PC-3 (cell line): ENCODE measurements around the gene RERE. TPM values are rescaled to one million over a fixed set of nuclear protein-coding genes. Genes with fewer than 3 reads are reported as not detected.
A peak's percentile ranks its signal among the peaks of the same experiment; 100 is the strongest.
"Not testable (repeated sequence)": the region's sequence is repeated elsewhere in the genome, so short reads cannot be mapped to it uniquely, and the experiment has no call there.

Experiments used
- ATAC-seq: fragments of 200-7000 bp; cut with Tn5 transposase; 2 replicates; pipeline ENCODE4 v1.9.1; 2020; ENCODE audit warnings: mild to moderate bottlenecking, moderate library complexity
- BruUV-seq: library from RNA; stranded (reverse); fragments of 400-500 nt; replicated peaks from 2 replicates; lab custom pipeline; 2021; lab: Mats Ljungman, UMichigan
- CTCF ChIA-PET: fragments of 300-600 bp; sonication (Branson Sonifier 250); formaldehyde crosslinking; loops from one replicate; lab custom pipeline; 2022; ENCODE audit warnings: antibody characterized with exemption; lab: Charles Lee
- POLR2A ChIA-PET: fragments of 300-600 bp; sonication (Branson Sonifier 250); formaldehyde crosslinking; loops from one replicate; lab custom pipeline; 2022; ENCODE audit warnings: antibody characterized with exemption; ENCODE audit not compliant: unreplicated experiment; lab: Charles Lee
- DNase-seq: peaks from one replicate; pipeline ENCODE4 v3.0.0-alpha.2; 2015
- H2AFZ ChIP-seq: fragments of 300-600 bp; sonication (generic); 2 replicates; pipeline ENCODE4 v1.6.0; 2016; ENCODE audit warnings: antibody characterized with exemption, low read length
- H3F3A ChIP-seq: fragments of 300-600 bp; sonication (generic); one replicate; pipeline ENCODE4 v1.6.0; 2017; ENCODE audit warnings: antibody characterized with exemption, low read length, control low read depth, mild to moderate bottlenecking; ENCODE audit not compliant: unreplicated experiment
- H3K27ac ChIP-seq: fragments of 300-600 bp; sonication (generic); 2 replicates; pipeline ENCODE4 v1.5.1; 2016; ENCODE audit warnings: mild to moderate bottlenecking, low read length
- H3K27me3 ChIP-seq: fragments of 300-600 bp; sonication (generic); 2 replicates; pipeline ENCODE4 v1.6.1; 2016; ENCODE audit warnings: low read length, mixed read lengths
- H3K36me3 ChIP-seq: fragments of 300-600 bp; sonication (generic); 2 replicates; pipeline ENCODE4 v1.6.1; 2016; ENCODE audit warnings: low read depth, mixed run types, low read length, mixed read lengths
- H3K4me1 ChIP-seq: fragments of 300-600 bp; sonication (generic); 2 replicates; pipeline ENCODE4 v1.5.1; 2016; ENCODE audit warnings: low read length; ENCODE audit not compliant: insufficient read depth
- H3K4me2 ChIP-seq: fragments of 300-600 bp; sonication (generic); 2 replicates; pipeline ENCODE4 v1.6.0; 2016; ENCODE audit warnings: low read length
- H3K4me3 ChIP-seq: fragments of 300-600 bp; sonication (generic); 2 replicates; pipeline ENCODE4 v1.5.1; 2016; ENCODE audit warnings: mild to moderate bottlenecking, low read length, mixed read lengths
- H3K79me2 ChIP-seq: fragments of 300-600 bp; sonication (generic); 2 replicates; pipeline ENCODE4 v1.6.1; 2017; ENCODE audit warnings: low read length, mixed read lengths
- H3K9ac ChIP-seq: fragments of 300-600 bp; sonication (generic); 2 replicates; pipeline ENCODE4 v1.6.0; 2016; ENCODE audit warnings: mild to moderate bottlenecking, low read length
- H3K9me2 ChIP-seq: fragments of 300-600 bp; sonication (generic); replicated peaks from 2 replicates; pipeline ENCODE4 v1.6.1; 2016; ENCODE audit warnings: mixed run types, low read length, mixed read lengths
- H3K9me3 ChIP-seq: fragments of 300-600 bp; sonication (generic); 2 replicates; pipeline ENCODE4 v1.6.1; 2016; ENCODE audit warnings: low read length, mixed read lengths
- H4K20me1 ChIP-seq: fragments of 300-600 bp; sonication (generic); 2 replicates; pipeline ENCODE4 v1.6.1; 2016; ENCODE audit warnings: low read length, mixed read lengths
- CTCF ChIP-seq: fragments of 300-600 bp; sonication (generic); conservative IDR thresholded peaks from 2 replicates; pipeline ENCODE4 v1.5.1; 2017; ENCODE audit warnings: antibody characterized with exemption, low read depth, mild to moderate bottlenecking, low read length
- EZH2 ChIP-seq: fragments of 300-600 bp; sonication (generic); IDR thresholded peaks from one replicate; pipeline ENCODE4 v1.6.1; 2017; ENCODE audit warnings: antibody characterized with exemption, mild to moderate bottlenecking, low read length; ENCODE audit not compliant: unreplicated experiment
- EZH2phosphoT487 ChIP-seq: fragments of 300-600 bp; sonication (generic); IDR thresholded peaks from 2 replicates; pipeline ENCODE4 v1.6.1; 2018; ENCODE audit warnings: mild to moderate bottlenecking, antibody characterized with exemption, low read length, borderline replicate concordance
- intact Hi-C: fragments of 100-400 bp; cut with micrococcal nuclease; formaldehyde crosslinking; loops from 2 replicates; pipeline ENCODE4 v1.9.0; 2023
- total RNA-seq: library from RNA; depleted of rRNA; stranded (reverse); fragments of >200 nt; gene quantifications from 2 replicates; pipeline ENCODE4 v1.2.3, GENCODE V29; 2014

RERE gene
- total RNA-seq, 1 experiment from 2014 or later: 24.2 TPM

GRCh38 chr1:8789314-8790214 is 27.9 kb downstream of the RERE start:
- H3K27ac ChIP-seq: peak overlapping the region; percentile 64
- H3K9ac ChIP-seq: no peak overlapping the region
- no peaks in the 10 kb centered on the region for H3K9me3 ChIP-seq
- ATAC-seq (peak; percentile 19), DNase-seq (peak; percentile 79)
- no peaks in the 10 kb centered on the region for H3K36me3 ChIP-seq
- no peaks in the 10 kb centered on the region for H4K20me1 ChIP-seq
- no TSS peak for BruUV-seq
- H3K4me1 ChIP-seq: peaks cover 39% of the 10 kb centered on the region
- H3K79me2 ChIP-seq: peaks cover 10% of the 10 kb centered on the region
- no peaks in the 10 kb centered on the region for H3K9me2 ChIP-seq
- TF ChIP-seq EZH2 (no peak), EZH2phosphoT487 (no peak), CTCF (no peak)
- POLR2A ChIA-PET: no interaction called here
- H3F3A ChIP-seq: no peaks in the 10 kb centered on the region
- peak overlapping the region; percentile 49 for H3K4me2 ChIP-seq
- H3K27me3 ChIP-seq: no peaks in the 10 kb centered on the region
- 0 out of 2 replicates have a peak overlapping the region, but pooled peaks have one; percentile 35 for H2AFZ ChIP-seq
- H3K4me3 ChIP-seq: peak overlapping the region; percentile 2; the same call in 1 of the 2 replicates
- CTCF ChIA-PET: no interaction called here
- intact Hi-C loops: loop anchor here (5.0 kb wide), 1 partner anchor 33 kb away; no protein-coding TSS in a partner anchor

GRCh38 chr1:8787218-8787617 is 30.2 kb downstream of the RERE start:
- H3K9me3 ChIP-seq: no peaks in the 10 kb centered on the region
- no peak overlapping the region for H2AFZ ChIP-seq
- H3K27me3 ChIP-seq: no peaks in the 10 kb centered on the region
- H3K9me2 ChIP-seq: no peaks in the 10 kb centered on the region
- peak; percentile 89 for ATAC-seq
- no peaks in the 10 kb centered on the region for H4K20me1 ChIP-seq
- ChIA-PET POLR2A (no interaction called here), CTCF (interaction anchor here (0.9 kb wide), 1 partner anchor 62 kb away, joined by 4 read pairs; no protein-coding TSS in a partner anchor)
- TF ChIP-seq EZH2: no peak
- TF ChIP-seq CTCF: no peak
- no peak for TF ChIP-seq EZH2phosphoT487
- DNase-seq: peak; percentile 80
- H3K4me2 ChIP-seq: peak overlapping the region; percentile 58
- peak overlapping the region; percentile 42 for H3K27ac ChIP-seq
- no TSS peak for BruUV-seq
- no peak overlapping the region for H3K9ac ChIP-seq
- no peak overlapping the region for H3K4me3 ChIP-seq
- intact Hi-C loops: loop anchor here (1.0 to 5.0 kb wide), 2 partner anchors 35 to 45 kb away; no protein-coding TSS in a partner anchor
- H3F3A ChIP-seq: no peaks in the 10 kb centered on the region
- H3K79me2 ChIP-seq: peaks cover 10% of the 10 kb centered on the region
- peaks cover 39% of the 10 kb centered on the region for H3K4me1 ChIP-seq
- H3K36me3 ChIP-seq: no peaks in the 10 kb centered on the region

GRCh38 chr1:8786204-8786603 is 31.2 kb downstream of the RERE start:
- BruUV-seq, H2AFZ ChIP-seq, H3K36me3 ChIP-seq, H3K9ac ChIP-seq, H3K9me2 ChIP-seq, H3F3A ChIP-seq, ATAC-seq, DNase-seq, H3K27ac ChIP-seq, H3K4me3 ChIP-seq, H3K27me3 ChIP-seq, POLR2A ChIA-PET, H3K4me2 ChIP-seq, H3K9me3 ChIP-seq, H4K20me1 ChIP-seq: not testable (repeated sequence)
- CTCF ChIA-PET: interaction anchor here (0.9 kb wide), 1 partner anchor 63 kb away, joined by 4 read pairs; no protein-coding TSS in a partner anchor
- intact Hi-C loops: loop anchor here (5.0 kb wide), 1 partner anchor 36 kb away; no protein-coding TSS in a partner anchor
- H3K4me1 ChIP-seq: peaks cover 39% of the 10 kb centered on the region
- H3K79me2 ChIP-seq: peaks cover 10% of the 10 kb centered on the region
